Neural progenitor cell (in vitro differentiated cells): ENCODE data around the gene RBM22.

ENCODE experiments used
- CTCF ChIP-seq: fragments of 200-600 bp; sonication (generic); IDR thresholded peaks from 2 replicates; pipeline ENCODE4 v1.5.1; 2017; ENCODE audit warnings: antibody characterized with exemption, mild to moderate bottlenecking
- EZH2 ChIP-seq: fragments of 200-600 bp; sonication (generic); IDR thresholded peaks from 2 replicates; pipeline ENCODE4 v1.6.1; 2017; ENCODE audit warnings: antibody characterized with exemption, mild to moderate bottlenecking, moderate library complexity

- no peak for TF ChIP-seq CTCF
- TF ChIP-seq EZH2 = no peak
Measured at GRCh38 chr5:150738862-150739261, 38.0 kb upstream of the RBM22 start.
